Transverse colon (tissue), 4 donors: ENCODE measurements around the gene OTOG. TPM values are rescaled to one million over a fixed set of nuclear protein-coding genes. Genes with fewer than 3 reads are reported as not detected.
A peak's percentile ranks its signal among the peaks of the same experiment; 100 is the strongest.

Experiments used
- DNase-seq: peaks from one replicate; pipeline ENCODE4 v3.0.0-alpha.2; 2019
- H3K27ac ChIP-seq, 4 donors: fragments of 200-600 bp; sonication (generic); 2 replicates each; pipeline ENCODE4 v1.5.1; 2016 to 2018; ENCODE audit warnings: inconsistent platforms in 4 of 4
- H3K27me3 ChIP-seq: fragments of 200-600 bp; sonication (generic); 2 replicates; pipeline ENCODE4 v1.5.1; 2017; ENCODE audit warnings: inconsistent platforms
- H3K36me3 ChIP-seq, 4 donors: fragments of 200-600 bp; sonication (generic); 2 replicates each; pipeline ENCODE4 v1.5.1; 2017 to 2019; ENCODE audit warnings: inconsistent platforms in 4 of 4
- H3K4me1 ChIP-seq, 4 donors: fragments of 200-600 bp; sonication (generic); 2 replicates each; pipeline ENCODE4 v1.5.1; 2017 to 2020; ENCODE audit warnings: inconsistent platforms in 4 of 4
- H3K4me3 ChIP-seq, 4 donors: fragments of 200-600 bp; sonication (generic); 1 replicate in 1 of 4; 2 replicates in 3 of 4; pipeline versions ENCODE4 v1.5.1 to v1.6.1; 2017 to 2019; ENCODE audit warnings: inconsistent platforms in 4 of 4
- H3K9me3 ChIP-seq, 2 donors: fragments of 200-600 bp; sonication (generic); 2 replicates each; pipeline ENCODE4 v1.5.1; 2017 to 2019; ENCODE audit warnings: inconsistent platforms in 2 of 2
- CTCF ChIP-seq, 5 experiments: fragments of 200-600 bp in 3 of 5; fragments of 450-650 bp in 2 of 5; sonication (generic) in 3 of 5; IDR thresholded peaks; 1 replicate in 2 of 5; 2 replicates in 3 of 5; pipeline ENCODE4 v1.5.1; 2016 to 2017; ENCODE audit warnings: antibody characterized with exemption in 5 of 5, inconsistent platforms in 3 of 5, mild to moderate bottlenecking in 2 of 5, moderate library complexity in 1 of 5
- EP300 ChIP-seq: sonication (generic); formaldehyde crosslinking; IDR thresholded peaks from one replicate; pipeline ENCODE4 v1.6.1; 2017; ENCODE audit warnings: antibody characterized with exemption, low read depth
- POLR2A ChIP-seq: fragments of 450-650 bp; IDR thresholded peaks from one replicate; pipeline ENCODE4 v1.6.1; 2016; ENCODE audit warnings: antibody characterized with exemption, mild to moderate bottlenecking, moderate library complexity
- POLR2AphosphoS5 ChIP-seq, 3 donors: sonication (generic); formaldehyde crosslinking; IDR thresholded peaks; one replicate each; pipeline ENCODE4 v1.6.1; 2016; ENCODE audit warnings: antibody characterized with exemption in 3 of 3
- WGBS, 2 donors: methylation state at CpG; one replicate each; pipeline ENCODE4 v1.1.5; 2018; ENCODE audit warnings: low coverage in 1 of 2; 5-methylcytosine and 5-hydroxymethylcytosine counted together
- in situ Hi-C, 4 donors: fragments of 200-750 bp; cut with MboI; loops; one replicate each; pipeline versions ENCODE4 v1.15.0 to v1.15.1; 2017; ENCODE audit warnings: low sequenced_read_pairs in 3 of 4, low pct_ligation_motif_present in 1 of 4, low pct_unique_long_range_greater_than_20kb in 1 of 4
- intact Hi-C: fragments of 100-400 bp; cut with DNase I; formaldehyde crosslinking; loops from one replicate; pipeline ENCODE4 v1.15.1; 2023; ENCODE audit warnings: low total_unique reads
- total RNA-seq, 4 donors: library from RNA; depleted of rRNA; stranded (reverse); fragments of >200 nt; gene quantifications; one replicate each; pipeline ENCODE4 v1.1.0, GENCODE V29; 2016

Gene OTOG
- total RNA-seq, 4 donors from 2014 or later, result not detected

GRCh38 chr11:17629113-17629512 is 82.1 kb downstream of the OTOG start:
- Histone ChIP-seq H3K4me3 (no peak overlapping the region), H3K27me3 (peaks cover 15% of the 10 kb centered on the region), H3K4me1 (no peaks in the 10 kb centered on the region), H3K36me3 (no peaks in the 10 kb centered on the region), H3K9me3 (no peaks in the 10 kb centered on the region), H3K27ac (no peak overlapping the region)
- intact Hi-C loops (no loop called here), in situ Hi-C loops (no loop called here)
- TF ChIP-seq POLR2A, result no peak
- no peak for TF ChIP-seq EP300
- no peak for TF ChIP-seq POLR2AphosphoS5 (IDR thresholded peaks at IDR 0.05)
- no peak for TF ChIP-seq CTCF (IDR thresholded peaks at IDR 0.05)
- WGBS, 2 donors, result 90% methylated on average over 5 of the region's 5 CpGs; no CpG with 5 or more reads in 1 of the 2 donors
- DNase-seq, result peak; percentile 3

- in situ Hi-C loops (no loop called here), intact Hi-C loops (no loop called here)
- 69 to 92% methylated on average over 2 of the region's 2 CpGs for WGBS, 2 donors
- Histone ChIP-seq H3K4me1 (no peaks in the 10 kb centered on the region), H3K4me3 (no peak overlapping the region), H3K9me3 (no peaks in the 10 kb centered on the region), H3K36me3 (no peaks in the 10 kb centered on the region), H3K27me3 (peaks cover 11% of the 10 kb centered on the region), H3K27ac (no peak overlapping the region)
- TF ChIP-seq POLR2A, result no peak
- TF ChIP-seq EP300, result no peak
- TF ChIP-seq CTCF (IDR thresholded peaks at IDR 0.05), result no peak
- TF ChIP-seq POLR2AphosphoS5 (IDR thresholded peaks at IDR 0.05), result no peak
- DNase-seq, result no peak
Observed at GRCh38 chr11:17630936-17631335, 83.9 kb downstream of the OTOG start.

GRCh38 chr11:17631702-17632365 is 84.8 kb downstream of the OTOG start:
- in situ Hi-C loops, result no loop called here
- intact Hi-C loops, result no loop called here
- DNase-seq, result no peak
- no peak overlapping the region for H3K27ac ChIP-seq
- no peaks in the 10 kb centered on the region for H3K9me3 ChIP-seq
- no peaks in the 10 kb centered on the region for H3K36me3 ChIP-seq
- WGBS, 2 donors, result 91 to 96% methylated on average over 5 to 19 of the region's 19 CpGs
- no peak for TF ChIP-seq POLR2A
- no peak for TF ChIP-seq POLR2AphosphoS5 (IDR thresholded peaks at IDR 0.05)
- no peak for TF ChIP-seq EP300
- no peak for TF ChIP-seq CTCF (IDR thresholded peaks at IDR 0.05)
- H3K27me3 ChIP-seq, result peaks cover 3% of the 10 kb centered on the region
- H3K4me1 ChIP-seq, result no peaks in the 10 kb centered on the region
- no peak overlapping the region for H3K4me3 ChIP-seq

- 83 to 93% methylated on average over 1 to 9 of the region's 11 CpGs for WGBS, 2 donors
Observed at GRCh38 chr11:17633279-17633986, 86.4 kb downstream of the OTOG start.

More at GRCh38 chr11:17633279-17633986, 86.4 kb downstream of the OTOG start:
- TF ChIP-seq CTCF (IDR thresholded peaks at IDR 0.05), result no peak
- no peak for TF ChIP-seq POLR2A
- no peak for TF ChIP-seq POLR2AphosphoS5 (IDR thresholded peaks at IDR 0.05)
- TF ChIP-seq EP300, result no peak
- Histone ChIP-seq H3K27ac (no peak overlapping the region), H3K9me3 (no peaks in the 10 kb centered on the region), H3K4me1 (no peaks in the 10 kb centered on the region), H3K27me3 (peaks cover 3% of the 10 kb centered on the region), H3K4me3 (no peak overlapping the region), H3K36me3 (no peaks in the 10 kb centered on the region)
- intact Hi-C loops, result no loop called here
- in situ Hi-C loops, result no loop called here
- DNase-seq, result no peak
